Jurkat, Clone E6-1 (cell line): ENCODE results near the gene CFHR4. TPM values are rescaled to one million over a fixed set of nuclear protein-coding genes. Genes with fewer than 3 reads are reported as not detected.
"Not testable (repeated sequence)": the region's sequence is repeated elsewhere in the genome, so short reads cannot be mapped to it uniquely, and the experiment has no call there.

Experiments used
- DNase-seq: peaks from one replicate; pipeline ENCODE4 v3.0.0-alpha.2; 2011; ENCODE audit warnings: low read depth, low spot score
- H3K4me3 ChIP-seq: 2 replicates; pipeline ENCODE4 v1.5.1; 2011; ENCODE audit warnings: mild to moderate bottlenecking, low read length, control low read depth, moderate library complexity
- polyA plus RNA-seq: library from polyadenylated mRNA; unstranded; fragments of >200 nt; gene quantifications from one replicate; pipeline ENCODE4 v1.2.1, GENCODE V29; 2012; ENCODE audit warnings: missing spikeins; ENCODE audit not compliant: insufficient read length, insufficient read depth

Gene CFHR4
- not detected for polyA plus RNA-seq

- no peak for DNase-seq
Observed at GRCh38 chr1:196887515-196888239, at the start of gene CFHR4. CFHR4 (plus strand) TSS chr1:196888052; CDS start chr1:196888151, 99 bp downstream.

GRCh38 chr1:196849613-196850492, 38.0 kb upstream of the CFHR4 start:
- not testable (repeated sequence) for DNase-seq, H3K4me3 ChIP-seq

More at GRCh38 chr1:196887515-196888239, at the start of gene CFHR4:
- H3K4me3 ChIP-seq, result no peak within 1 kb of the TSS

DNA sequence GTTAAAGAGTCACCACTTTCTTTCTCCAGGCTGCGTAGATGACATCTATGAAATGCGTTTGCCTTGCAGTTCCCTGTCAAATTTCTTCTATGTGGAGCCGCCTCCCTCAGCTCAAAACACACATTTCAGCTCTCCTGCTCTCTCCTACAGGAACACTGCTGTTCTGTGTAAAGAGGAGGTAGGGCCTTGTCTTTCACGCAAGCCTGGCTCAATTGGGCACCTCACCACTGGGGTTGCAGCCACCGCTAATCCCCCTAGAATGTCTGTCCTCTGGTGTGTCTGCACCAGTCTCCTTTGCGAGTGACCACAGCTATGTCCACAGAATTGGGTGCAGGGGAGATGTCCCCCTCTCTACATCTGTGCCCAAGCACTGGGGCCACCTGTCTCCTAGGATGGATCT, 31.8 kb upstream of the CFHR4 start:
- DNase-seq, result no peak

GRCh38 chr1:196857188-196857587, 30.7 kb upstream of the CFHR4 start:
- no peak overlapping the region for H3K4me3 ChIP-seq
- no peak for DNase-seq

More for the DNA sequence above, 31.8 kb upstream of the CFHR4 start:
- no peak overlapping the region for H3K4me3 ChIP-seq

- no peak overlapping the region for H3K4me3 ChIP-seq
- DNase-seq, result no peak
Observed at GRCh38 chr1:196858811-196859210, 29.0 kb upstream of the CFHR4 start.

DNA sequence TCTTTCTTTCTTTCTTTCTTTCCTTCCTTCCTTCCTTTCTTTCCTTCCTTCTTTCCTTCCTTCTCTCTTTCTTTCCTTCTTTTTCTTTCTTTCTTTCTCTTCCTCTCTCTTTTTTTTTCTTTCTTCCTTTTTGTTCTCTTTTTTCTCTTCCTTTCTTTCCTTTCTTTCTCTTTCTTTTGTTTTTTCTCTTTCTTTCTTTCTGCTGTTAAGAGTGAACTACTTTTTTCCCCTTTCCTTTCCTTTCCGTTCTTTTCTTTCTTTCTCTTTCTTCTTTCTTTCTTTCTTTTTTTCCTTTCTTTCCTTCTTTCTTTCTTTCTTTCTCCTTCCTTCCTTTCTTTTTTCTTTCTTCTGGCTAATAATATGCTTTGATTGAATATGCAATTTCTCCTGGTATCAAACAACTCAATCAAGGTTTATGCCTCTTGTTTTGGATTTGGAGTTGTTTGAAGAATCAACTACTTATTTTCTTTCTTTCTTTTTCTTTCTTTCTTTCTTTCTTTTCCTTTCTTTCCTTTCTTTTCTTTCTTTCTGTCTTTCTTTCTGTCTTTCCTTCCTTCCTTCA, 27.4 kb upstream of the CFHR4 start:
- no peak overlapping the region for H3K4me3 ChIP-seq
- DNase-seq, result no peak

- no peak for DNase-seq
Observed at GRCh38 chr1:196861429-196861828, 26.4 kb upstream of the CFHR4 start.

DNA sequence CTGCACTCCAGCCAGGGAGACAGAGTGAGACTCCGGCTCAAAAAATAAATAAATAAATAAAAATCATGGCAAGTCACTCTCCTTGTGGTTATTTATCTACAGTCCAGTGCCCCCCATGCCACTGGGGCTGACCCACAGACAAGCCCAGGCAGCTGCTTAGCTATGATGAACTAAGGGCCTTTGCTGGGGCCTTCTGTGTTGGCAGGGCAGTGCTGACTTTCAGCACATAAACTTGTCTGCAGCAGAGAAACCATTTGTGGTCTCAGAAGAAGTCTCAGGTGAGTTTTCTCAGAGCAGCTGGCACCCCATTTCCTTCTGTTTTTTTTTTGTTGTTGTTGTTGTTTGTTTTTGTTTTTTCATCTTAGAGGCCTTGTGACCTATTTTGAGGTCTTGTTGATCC, 20.9 kb upstream of the CFHR4 start:
- H3K4me3 ChIP-seq, result no peak overlapping the region
- DNase-seq, result no peak

More at GRCh38 chr1:196861429-196861828, 26.4 kb upstream of the CFHR4 start:
- H3K4me3 ChIP-seq, result no peak overlapping the region

- H3K4me3 ChIP-seq, result no peak overlapping the region
- no peak for DNase-seq
Observed at GRCh38 chr1:196873385-196873784, 14.5 kb upstream of the CFHR4 start.

GRCh38 chr1:196875935-196876334, 11.9 kb upstream of the CFHR4 start:
- DNase-seq, result no peak
- no peak overlapping the region for H3K4me3 ChIP-seq

DNA sequence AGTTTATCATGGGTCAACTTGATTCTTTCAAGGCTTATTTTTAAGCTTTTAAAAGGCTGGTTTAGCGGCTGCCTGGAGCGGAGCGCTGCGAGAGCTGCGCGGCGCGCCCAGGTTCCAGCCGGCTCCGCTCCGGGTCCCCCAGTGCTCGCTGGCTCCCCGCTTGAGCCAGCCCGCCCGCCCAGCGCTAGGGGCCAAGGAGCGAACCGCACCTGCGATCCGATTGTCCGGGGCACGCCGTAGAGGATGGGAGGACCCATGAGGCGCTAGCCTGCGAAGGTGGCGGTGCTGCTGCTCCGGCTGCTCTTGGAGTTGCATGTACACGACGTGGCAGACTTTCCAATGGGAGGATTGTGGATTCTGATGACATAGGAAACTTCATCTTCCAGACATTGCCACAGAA, 9.9 kb upstream of the CFHR4 start:
- DNase-seq, result no peak
- H3K4me3 ChIP-seq, result no peak overlapping the region

DNA sequence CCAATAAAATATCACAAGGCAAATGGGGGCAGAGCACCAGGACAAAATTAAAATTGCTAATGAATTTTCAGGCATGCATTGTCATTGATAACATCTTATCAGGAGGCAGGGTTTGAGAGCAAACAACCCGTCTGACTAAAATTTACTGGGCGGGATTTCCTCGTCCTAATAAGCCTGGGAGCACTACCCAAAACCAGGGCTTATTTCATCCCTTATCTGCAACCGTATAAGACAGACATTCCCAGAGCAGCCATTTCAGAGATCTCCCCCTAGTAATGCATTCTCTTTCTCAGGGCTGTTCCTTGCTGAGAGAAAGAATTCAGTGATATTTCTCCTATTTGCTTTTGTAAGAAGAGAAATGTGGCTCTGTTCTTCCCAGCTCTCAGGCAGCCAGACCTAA, 1.3 kb upstream of the CFHR4 start:
- not testable (repeated sequence) for H3K4me3 ChIP-seq, DNase-seq

- no peak for DNase-seq
- no peak overlapping the region for H3K4me3 ChIP-seq
Observed at GRCh38 chr1:196890668-196891067, 2.8 kb downstream of the CFHR4 start.

- no peak for DNase-seq
- H3K4me3 ChIP-seq, result no peak overlapping the region
Observed at GRCh38 chr1:196891251-196891650, 3.4 kb downstream of the CFHR4 start.

DNA sequence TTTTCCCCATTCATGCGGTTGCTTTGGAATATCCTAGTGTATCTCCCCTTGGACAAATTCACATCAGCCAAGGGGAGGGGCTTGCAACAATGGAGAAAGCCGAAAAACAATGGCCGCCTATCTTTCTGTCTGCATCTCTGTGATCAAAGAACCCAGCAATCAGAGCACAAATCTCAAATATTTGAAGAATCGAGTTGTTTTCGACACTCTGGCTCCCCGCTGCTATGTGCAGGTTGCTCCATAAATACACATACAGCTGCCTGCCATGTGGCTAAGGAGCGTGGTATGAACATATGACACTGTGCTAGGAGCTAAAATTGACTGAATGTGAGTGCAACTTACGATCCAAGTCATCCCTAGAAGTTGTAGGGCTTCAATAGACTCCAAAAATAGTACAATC, 8.5 kb downstream of the CFHR4 start:
- H3K4me3 ChIP-seq, result no peak overlapping the region
- DNase-seq, result no peak

- H3K4me3 ChIP-seq, result no peak overlapping the region
- no peak for DNase-seq
Observed at GRCh38 chr1:196897158-196897828, 9.4 kb downstream of the CFHR4 start.

- no peak for DNase-seq
Observed at GRCh38 chr1:196902344-196902743, 14.5 kb downstream of the CFHR4 start.

DNA sequence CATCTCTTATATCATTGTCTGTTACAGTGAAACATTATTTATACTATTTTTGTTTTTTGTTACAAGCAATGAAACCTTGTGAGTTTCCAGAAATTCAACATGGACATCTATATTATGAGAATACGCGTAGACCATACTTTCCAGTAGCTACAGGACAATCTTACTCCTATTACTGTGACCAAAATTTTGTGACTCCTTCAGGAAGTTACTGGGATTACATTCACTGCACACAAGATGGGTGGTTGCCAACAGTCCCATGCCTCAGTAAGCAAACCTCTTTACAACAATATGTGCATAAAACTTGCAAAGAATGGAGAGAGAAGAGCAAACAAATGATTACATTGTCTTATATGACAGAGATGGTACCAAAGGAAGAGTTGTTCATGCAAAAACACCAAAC, 22.4 kb downstream of the CFHR4 start:
- H3K4me3 ChIP-seq, result no peak overlapping the region
- DNase-seq, result no peak

More at GRCh38 chr1:196902344-196902743, 14.5 kb downstream of the CFHR4 start:
- no peak overlapping the region for H3K4me3 ChIP-seq

DNA sequence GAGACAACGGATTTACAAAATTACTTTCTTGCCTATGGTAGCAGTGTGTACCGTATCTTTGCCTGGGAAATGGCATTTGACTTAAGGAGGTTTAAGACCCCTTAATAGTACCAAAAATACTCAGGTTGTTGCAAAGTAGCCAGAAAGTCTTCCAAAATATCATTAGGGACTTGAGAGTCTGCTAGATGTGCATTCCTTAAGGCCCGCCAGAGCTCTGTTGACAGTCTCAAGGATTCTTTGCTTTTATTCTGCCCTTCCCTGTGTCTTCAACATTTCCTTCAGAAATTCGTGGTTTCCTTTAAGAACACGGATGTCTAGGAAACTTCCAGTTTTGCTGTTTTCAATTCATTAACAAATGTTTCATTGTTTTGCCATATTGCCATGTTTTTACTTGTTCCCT, 24.4 kb downstream of the CFHR4 start:
- not testable (repeated sequence) for H3K4me3 ChIP-seq, DNase-seq
